ENCODE measurements around the gene MCEMP1.

The MCEMP1 gene

DNA sequence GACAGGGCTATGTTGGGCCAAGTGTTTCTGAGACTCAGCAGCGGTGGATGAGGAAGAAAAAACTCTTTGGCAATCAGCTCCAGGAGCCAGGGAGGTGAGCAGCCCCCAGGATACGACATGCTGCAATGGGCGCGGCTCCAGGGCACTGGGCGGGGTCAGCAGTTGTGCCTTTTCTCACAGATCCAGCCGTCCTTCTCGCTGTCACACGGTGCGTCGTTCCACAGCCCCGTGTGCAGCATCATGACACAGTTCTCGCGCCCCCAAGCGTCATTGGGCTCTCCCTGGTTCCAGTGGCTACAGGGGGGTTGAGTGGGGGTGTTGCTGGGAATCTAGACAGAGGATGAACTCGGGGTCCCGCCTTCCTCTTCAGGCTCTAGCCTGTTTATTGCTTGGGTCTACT, 52.3 kb downstream of the MCEMP1 start:
- no peak for DNase-seq (ENCODE audit: low read depth in 3 of 3)
